D341Med (cell line): ENCODE data around the gene DPF3.

Experiments used
- DNase-seq: peaks from one replicate; pipeline ENCODE4 v3.0.0; 2012; ENCODE audit warnings: low spot score

The DPF3 gene

GRCh38 chr14:72800296-72800695 is 93.6 kb downstream of the DPF3 start:
- DNase-seq = no peak

- DNase-seq = peak; percentile 6
These were observed 97.0 kb downstream of the DPF3 start for GRCh38 chr14:72796935-72797334.

GRCh38 chr14:72793156-72793939 is 100.6 kb downstream of the DPF3 start:
- DNase-seq = no peak

- DNase-seq = no peak
These were observed 101.7 kb downstream of the DPF3 start for GRCh38 chr14:72792051-72792788.

GRCh38 chr14:72790887-72791566 is 102.9 kb downstream of the DPF3 start:
- no peak for DNase-seq

GRCh38 chr14:72788972-72789728 is 104.8 kb downstream of the DPF3 start:
- DNase-seq = no peak

- no peak for DNase-seq
These were observed 105.6 kb downstream of the DPF3 start for GRCh38 chr14:72788255-72788654.

GRCh38 chr14:72787841-72788240 is 106.1 kb downstream of the DPF3 start:
- no peak for DNase-seq

- no peak for DNase-seq
These were observed 107.2 kb downstream of the DPF3 start for GRCh38 chr14:72786378-72787350.

- DNase-seq = peak; percentile 21
These were observed 110.2 kb downstream of the DPF3 start for GRCh38 chr14:72783741-72784140.

GRCh38 chr14:72782817-72783216 is 111.1 kb downstream of the DPF3 start:
- DNase-seq = no peak

- peak; percentile 16 for DNase-seq
These were observed 112.1 kb downstream of the DPF3 start for GRCh38 chr14:72781561-72782508.

GRCh38 chr14:72780751-72781150 is 113.2 kb downstream of the DPF3 start:
- no peak for DNase-seq

GRCh38 chr14:72779679-72780078 is 114.2 kb downstream of the DPF3 start:
- no peak for DNase-seq

GRCh38 chr14:72777636-72778035 is 116.3 kb downstream of the DPF3 start:
- DNase-seq = no peak

GRCh38 chr14:72776701-72777261 is 117.1 kb downstream of the DPF3 start:
- no peak for DNase-seq

GRCh38 chr14:72775923-72776554 is 117.9 kb downstream of the DPF3 start:
- DNase-seq = no peak

GRCh38 chr14:72774894-72775620 is 118.8 kb downstream of the DPF3 start:
- no peak for DNase-seq
